Measurements from ENCODE around the gene NVL.

GRCh38 chr1:224199679-224200078, 130.3 kb downstream of the NVL start:
- TF ChIP-seq RFX5 (IDR thresholded peaks at IDR 0.05; ENCODE audit: low read length) (no peak), TEAD4 (IDR thresholded peaks at IDR 0.05; ENCODE audit: borderline replicate concordance, insufficient read depth) (no peak), CTCF (IDR thresholded peaks at IDR 0.05) (no peak), REST (IDR thresholded peaks at IDR 0.05; ENCODE audit: low read depth, low read length) (no peak), USF1 (IDR thresholded peaks at IDR 0.05; ENCODE audit: borderline replicate concordance, low read depth) (no peak), RCOR1 (IDR thresholded peaks at IDR 0.05; ENCODE audit: low read length) (no peak)

Data from SK-N-SH (cell line).